Measurements from ENCODE around the gene ZNF568.

Gene ZNF568

GRCh38 chr19:37009871-37010270 is 93.7 kb downstream of the ZNF568 start:
- no peak for TF ChIP-seq ZBTB7A (IDR thresholded peaks at IDR 0.05; ENCODE audit: low read depth)

DNA sequence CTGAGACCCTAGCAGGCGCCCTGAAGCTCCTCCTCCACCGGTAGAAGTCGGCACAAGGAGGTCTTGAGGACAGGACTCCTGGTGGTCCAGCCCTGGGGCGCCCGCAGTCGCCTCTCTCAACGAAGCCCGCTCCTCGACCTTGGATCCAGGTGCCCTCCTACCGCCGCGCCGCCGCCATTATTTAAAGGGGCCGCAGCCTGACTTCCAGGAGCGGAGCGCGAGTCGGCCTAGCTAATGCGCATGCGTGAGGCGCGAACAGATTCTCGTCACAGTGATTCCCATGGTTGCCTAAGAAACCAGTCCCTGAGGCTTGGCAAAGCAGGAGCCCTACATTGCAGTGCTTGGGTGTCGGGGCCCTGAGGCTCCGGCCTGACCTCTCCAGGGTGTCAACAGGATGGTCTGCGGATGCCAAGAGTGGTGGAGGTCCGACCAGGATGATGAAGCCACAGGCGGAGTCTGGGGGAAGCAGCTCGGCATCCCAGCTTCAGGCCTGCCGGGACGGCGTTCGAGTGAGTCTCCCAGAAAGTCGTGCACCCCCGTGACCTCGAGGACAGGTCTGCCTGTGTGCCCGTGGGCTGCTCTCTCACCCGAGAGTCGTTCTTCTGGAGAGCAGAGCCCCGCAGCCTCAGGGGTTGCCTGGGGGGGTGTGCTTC is 96.1 kb downstream of the ZNF568 start:
- no peak for TF ChIP-seq FOXM1 (IDR thresholded peaks at IDR 0.05; ENCODE audit: borderline replicate concordance, low read depth)
- no peak for TF ChIP-seq EP300 (IDR thresholded peaks at IDR 0.05; ENCODE audit: borderline replicate concordance)
- no peak for TF ChIP-seq ZBTB7A (IDR thresholded peaks at IDR 0.05; ENCODE audit: low read depth)
- TF ChIP-seq CREB1 (IDR thresholded peaks at IDR 0.05; ENCODE audit: low read depth) = no peak
- TF ChIP-seq TAF1 (IDR thresholded peaks at IDR 0.05; ENCODE audit: low read depth) = no peak
- TF ChIP-seq EGR1 (IDR thresholded peaks at IDR 0.05) = no peak
- no peak for TF ChIP-seq MAX (IDR thresholded peaks at IDR 0.05)
- TF ChIP-seq, protein P1, sequence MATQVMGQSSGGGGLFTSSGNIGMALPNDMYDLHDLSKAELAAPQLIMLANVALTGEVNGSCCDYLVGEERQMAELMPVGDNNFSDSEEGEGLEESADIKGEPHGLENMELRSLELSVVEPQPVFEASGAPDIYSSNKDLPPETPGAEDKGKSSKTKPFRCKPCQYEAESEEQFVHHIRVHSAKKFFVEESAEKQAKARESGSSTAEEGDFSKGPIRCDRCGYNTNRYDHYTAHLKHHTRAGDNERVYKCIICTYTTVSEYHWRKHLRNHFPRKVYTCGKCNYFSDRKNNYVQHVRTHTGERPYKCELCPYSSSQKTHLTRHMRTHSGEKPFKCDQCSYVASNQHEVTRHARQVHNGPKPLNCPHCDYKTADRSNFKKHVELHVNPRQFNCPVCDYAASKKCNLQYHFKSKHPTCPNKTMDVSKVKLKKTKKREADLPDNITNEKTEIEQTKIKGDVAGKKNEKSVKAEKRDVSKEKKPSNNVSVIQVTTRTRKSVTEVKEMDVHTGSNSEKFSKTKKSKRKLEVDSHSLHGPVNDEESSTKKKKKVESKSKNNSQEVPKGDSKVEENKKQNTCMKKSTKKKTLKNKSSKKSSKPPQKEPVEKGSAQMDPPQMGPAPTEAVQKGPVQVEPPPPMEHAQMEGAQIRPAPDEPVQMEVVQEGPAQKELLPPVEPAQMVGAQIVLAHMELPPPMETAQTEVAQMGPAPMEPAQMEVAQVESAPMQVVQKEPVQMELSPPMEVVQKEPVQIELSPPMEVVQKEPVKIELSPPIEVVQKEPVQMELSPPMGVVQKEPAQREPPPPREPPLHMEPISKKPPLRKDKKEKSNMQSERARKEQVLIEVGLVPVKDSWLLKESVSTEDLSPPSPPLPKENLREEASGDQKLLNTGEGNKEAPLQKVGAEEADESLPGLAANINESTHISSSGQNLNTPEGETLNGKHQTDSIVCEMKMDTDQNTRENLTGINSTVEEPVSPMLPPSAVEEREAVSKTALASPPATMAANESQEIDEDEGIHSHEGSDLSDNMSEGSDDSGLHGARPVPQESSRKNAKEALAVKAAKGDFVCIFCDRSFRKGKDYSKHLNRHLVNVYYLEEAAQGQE (IDR thresholded peaks at IDR 0.05; ENCODE audit: low read depth) = no peak
- no peak for TF ChIP-seq TEAD4 (IDR thresholded peaks at IDR 0.05)
- no peak for TF ChIP-seq CEBPB (IDR thresholded peaks at IDR 0.05)
- TF ChIP-seq YY1 (IDR thresholded peaks at IDR 0.05; ENCODE audit: low read depth) = no peak
- TF ChIP-seq NFIC (IDR thresholded peaks at IDR 0.05) = no peak
- TF ChIP-seq USF1 (IDR thresholded peaks at IDR 0.05) = no peak
- TF ChIP-seq RAD21 (IDR thresholded peaks at IDR 0.05; ENCODE audit: low read depth) = no peak
- TF ChIP-seq TCF12 (IDR thresholded peaks at IDR 0.05; ENCODE audit: low read depth) = no peak

DNA sequence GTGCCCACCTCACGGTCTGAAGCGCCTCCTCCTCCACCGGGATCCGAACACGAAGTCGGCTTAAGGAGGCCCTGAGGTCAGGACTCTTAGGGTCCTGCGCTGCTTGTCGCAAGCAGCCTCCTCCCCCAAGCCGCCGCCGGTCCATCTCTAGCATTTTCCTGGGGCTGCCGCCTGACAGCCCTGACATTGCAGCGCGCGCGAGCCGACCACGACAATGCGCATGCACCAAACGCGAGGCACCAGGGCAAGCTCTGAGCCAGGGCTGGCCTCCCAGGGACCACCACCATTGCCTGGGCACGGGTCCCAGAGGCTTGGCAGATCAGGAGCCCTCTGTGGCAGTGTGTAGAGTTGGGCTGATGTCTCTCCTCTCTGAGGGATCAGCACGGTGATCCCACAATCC is 98.3 kb downstream of the ZNF568 start:
- no peak for TF ChIP-seq TCF12 (IDR thresholded peaks at IDR 0.05; ENCODE audit: low read depth)
- TF ChIP-seq FOXM1 (IDR thresholded peaks at IDR 0.05; ENCODE audit: borderline replicate concordance, low read depth) = no peak
- TF ChIP-seq USF1 (IDR thresholded peaks at IDR 0.05) = no peak
- TF ChIP-seq ZBTB7A (IDR thresholded peaks at IDR 0.05; ENCODE audit: low read depth) = no peak
- TF ChIP-seq EP300 (IDR thresholded peaks at IDR 0.05; ENCODE audit: borderline replicate concordance) = no peak
- no peak for TF ChIP-seq RAD21 (IDR thresholded peaks at IDR 0.05; ENCODE audit: low read depth)
- no peak for TF ChIP-seq TEAD4 (IDR thresholded peaks at IDR 0.05)
- TF ChIP-seq MAX (IDR thresholded peaks at IDR 0.05) = no peak
- no peak for TF ChIP-seq CREB1 (IDR thresholded peaks at IDR 0.05; ENCODE audit: low read depth)
- no peak for TF ChIP-seq TAF1 (IDR thresholded peaks at IDR 0.05; ENCODE audit: low read depth)
- TF ChIP-seq EGR1 (IDR thresholded peaks at IDR 0.05) = no peak
- TF ChIP-seq CEBPB (IDR thresholded peaks at IDR 0.05) = no peak
- no peak for TF ChIP-seq YY1 (IDR thresholded peaks at IDR 0.05; ENCODE audit: low read depth)
- TF ChIP-seq, protein P1 (IDR thresholded peaks at IDR 0.05; ENCODE audit: low read depth) = no peak
- no peak for TF ChIP-seq NFIC (IDR thresholded peaks at IDR 0.05)

DNA sequence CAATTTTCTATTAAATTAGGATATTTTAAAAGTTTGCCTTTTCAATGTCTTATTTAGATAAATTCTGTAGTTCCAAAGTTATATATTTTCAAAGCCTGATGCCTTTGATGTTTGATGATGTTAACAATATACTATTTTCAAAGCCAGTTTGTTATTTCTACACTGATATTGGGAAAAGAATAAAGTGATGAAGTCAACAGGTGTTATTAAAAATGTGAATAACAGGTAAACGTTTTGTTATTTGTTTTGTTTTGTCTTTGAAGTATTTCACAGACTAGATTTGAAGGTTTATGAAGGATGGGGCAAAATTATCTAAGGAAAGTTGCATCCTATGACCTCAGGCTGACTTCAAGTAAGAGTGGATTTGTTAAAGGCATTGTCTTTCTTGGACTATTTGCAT is 129.0 kb downstream of the ZNF568 start:
- no peak for TF ChIP-seq YY1 (IDR thresholded peaks at IDR 0.05; ENCODE audit: low read depth)
- TF ChIP-seq NFIC (IDR thresholded peaks at IDR 0.05) = no peak
- TF ChIP-seq RAD21 (IDR thresholded peaks at IDR 0.05; ENCODE audit: low read depth) = no peak
- no peak for TF ChIP-seq TEAD4 (IDR thresholded peaks at IDR 0.05)
- no peak for TF ChIP-seq MAX (IDR thresholded peaks at IDR 0.05)

Measured in Ishikawa (cell line).